Stomach smooth muscle (tissue), 2 donors: ENCODE data around the gene RPS6KA2.
A peak's percentile ranks its signal among the peaks of the same experiment; 100 is the strongest.

ENCODE experiments used
- H3K27ac ChIP-seq: one replicate; pipeline ENCODE4 v1.7.0; 2013; ENCODE audit warnings: mild to moderate bottlenecking, low read length, inconsistent platforms
- H3K27me3 ChIP-seq, 2 donors: one replicate each; pipeline ENCODE4 v1.7.0; 2013; ENCODE audit warnings: low read length in 2 of 2; ENCODE audit not compliant: insufficient read depth in 2 of 2, control insufficient read depth in 1 of 2
- H3K36me3 ChIP-seq, 2 donors: one replicate each; pipeline ENCODE4 v1.7.0; 2013; ENCODE audit warnings: low read length in 2 of 2; ENCODE audit not compliant: control insufficient read depth in 2 of 2, insufficient read depth in 2 of 2
- H3K4me1 ChIP-seq: one replicate; pipeline ENCODE4 v1.7.0; 2013; ENCODE audit warnings: low read length; ENCODE audit not compliant: control insufficient read depth, insufficient read depth
- H3K4me3 ChIP-seq, 2 donors: one replicate each; pipeline ENCODE4 v1.7.0; 2013; ENCODE audit warnings: low read length in 2 of 2
- H3K9ac ChIP-seq, 2 donors: one replicate each; pipeline ENCODE4 v1.7.0; 2013; ENCODE audit warnings: low read length in 2 of 2, mild to moderate bottlenecking in 1 of 2
- H3K9me3 ChIP-seq, 2 donors: one replicate each; pipeline ENCODE4 v1.7.0; 2013; ENCODE audit warnings: low read length in 2 of 2; ENCODE audit not compliant: control insufficient read depth in 2 of 2
- donor health status: healthy.
- donor health status: Pancreatic carcinoma.

RPS6KA2 gene

GRCh38 chr6:166558156-166559005 lies 68.7 kb downstream of the RPS6KA2 start:
- Histone ChIP-seq H3K9me3 (peaks cover 0 to 7% of the 10 kb centered on the region in 2 donors), H3K4me1 (peaks cover 13% of the 10 kb centered on the region), H3K36me3 (no peaks in the 10 kb centered on the region), H3K27me3 (no peaks in the 10 kb centered on the region), H3K9ac (no peak overlapping the region), H3K4me3 (no peak overlapping the region), H3K27ac (no peak overlapping the region)

- peak overlapping the region; percentile 49 for H3K27ac ChIP-seq
- H3K4me1 ChIP-seq = peaks cover 18% of the 10 kb centered on the region
- H3K36me3 ChIP-seq = no peaks in the 10 kb centered on the region
- no peaks in the 10 kb centered on the region for H3K27me3 ChIP-seq
- peak overlapping the region in 1 of 2 donors; percentile 35 for H3K4me3 ChIP-seq
- H3K9me3 ChIP-seq = peaks cover 0 to 7% of the 10 kb centered on the region in 2 donors
- no peak overlapping the region for H3K9ac ChIP-seq
These were observed 70.2 kb downstream of the RPS6KA2 start for GRCh38 chr6:166556863-166557322.

- no peaks in the 10 kb centered on the region for H3K36me3 ChIP-seq
- H3K27me3 ChIP-seq = no peaks in the 10 kb centered on the region
- peaks cover 0 to 7% of the 10 kb centered on the region in 2 donors for H3K9me3 ChIP-seq
- no peak overlapping the region for H3K9ac ChIP-seq
- H3K4me3 ChIP-seq = peak overlapping the region in 1 of 2 donors; percentile 35
- no peak overlapping the region for H3K27ac ChIP-seq
- peaks cover 18% of the 10 kb centered on the region for H3K4me1 ChIP-seq
These were observed 70.7 kb downstream of the RPS6KA2 start for GRCh38 chr6:166556336-166556735.

GRCh38 chr6:166555086-166555485 lies 72.0 kb downstream of the RPS6KA2 start:
- H3K9me3 ChIP-seq = peaks cover 0 to 7% of the 10 kb centered on the region in 2 donors
- H3K27ac ChIP-seq = no peak overlapping the region
- H3K36me3 ChIP-seq = no peaks in the 10 kb centered on the region
- H3K4me1 ChIP-seq = peaks cover 18% of the 10 kb centered on the region
- H3K4me3 ChIP-seq = no peak overlapping the region
- no peak overlapping the region for H3K9ac ChIP-seq
- H3K27me3 ChIP-seq = no peaks in the 10 kb centered on the region

- H3K4me1 ChIP-seq = peaks cover 18% of the 10 kb centered on the region
- H3K27ac ChIP-seq = no peak overlapping the region
- no peaks in the 10 kb centered on the region for H3K36me3 ChIP-seq
- no peaks in the 10 kb centered on the region for H3K27me3 ChIP-seq
- H3K4me3 ChIP-seq = no peak overlapping the region
- peaks cover 0 to 4% of the 10 kb centered on the region in 2 donors for H3K9me3 ChIP-seq
- no peak overlapping the region for H3K9ac ChIP-seq
These were observed 72.7 kb downstream of the RPS6KA2 start for GRCh38 chr6:166554316-166554715.

- Histone ChIP-seq H3K4me3 (no peak overlapping the region), H3K4me1 (peaks cover 18% of the 10 kb centered on the region)
These were observed 73.3 kb downstream of the RPS6KA2 start for GRCh38 chr6:166553563-166554271.

GRCh38 chr6:166552600-166552999 lies 74.5 kb downstream of the RPS6KA2 start:
- no peaks in the 10 kb centered on the region for H3K27me3 ChIP-seq
- no peak overlapping the region for H3K27ac ChIP-seq
- H3K36me3 ChIP-seq = no peaks in the 10 kb centered on the region
- H3K9ac ChIP-seq = no peak overlapping the region
- no peak overlapping the region for H3K4me3 ChIP-seq
- peaks cover 18% of the 10 kb centered on the region for H3K4me1 ChIP-seq
- H3K9me3 ChIP-seq = no peaks in the 10 kb centered on the region

More at GRCh38 chr6:166553563-166554271, 73.3 kb downstream of the RPS6KA2 start:
- no peaks in the 10 kb centered on the region for H3K9me3 ChIP-seq
- H3K36me3 ChIP-seq = no peaks in the 10 kb centered on the region
- no peak overlapping the region for H3K9ac ChIP-seq
- no peaks in the 10 kb centered on the region for H3K27me3 ChIP-seq
- no peak overlapping the region for H3K27ac ChIP-seq

GRCh38 chr6:166551754-166552495 lies 75.1 kb downstream of the RPS6KA2 start:
- Histone ChIP-seq H3K9me3 (no peaks in the 10 kb centered on the region), H3K9ac (no peak overlapping the region), H3K36me3 (no peaks in the 10 kb centered on the region), H3K27ac (no peak overlapping the region), H3K4me1 (peaks cover 15% of the 10 kb centered on the region), H3K27me3 (no peaks in the 10 kb centered on the region), H3K4me3 (no peak overlapping the region)

GRCh38 chr6:166546653-166547052 lies 80.4 kb downstream of the RPS6KA2 start:
- Histone ChIP-seq H3K4me3 (no peak overlapping the region), H3K27me3 (no peaks in the 10 kb centered on the region), H3K9me3 (no peaks in the 10 kb centered on the region), H3K4me1 (no peaks in the 10 kb centered on the region), H3K9ac (no peak overlapping the region), H3K36me3 (no peaks in the 10 kb centered on the region), H3K27ac (no peak overlapping the region)

GRCh38 chr6:166545156-166546034 lies 81.7 kb downstream of the RPS6KA2 start:
- H3K27ac ChIP-seq = no peak overlapping the region
- H3K9ac ChIP-seq = no peak overlapping the region
- no peak overlapping the region for H3K4me3 ChIP-seq
- H3K27me3 ChIP-seq = no peaks in the 10 kb centered on the region
- no peaks in the 10 kb centered on the region for H3K9me3 ChIP-seq
- no peaks in the 10 kb centered on the region for H3K4me1 ChIP-seq
- H3K36me3 ChIP-seq = no peaks in the 10 kb centered on the region
